SIG-M5 treated with dmso at 0.1 percent for 504 hours (cell line): Measurements from ENCODE around the gene TXNDC8.
"Not testable (repeated sequence)": the region's sequence is repeated elsewhere in the genome, so short reads cannot be mapped to it uniquely, and the experiment has no call there.

ENCODE experiments used
- DNase-seq: peaks from one replicate; lab custom pipeline; 2025; ENCODE audit not compliant: unreplicated experiment; lab: John Stamatoyannopoulos, UW

Gene TXNDC8

DNA sequence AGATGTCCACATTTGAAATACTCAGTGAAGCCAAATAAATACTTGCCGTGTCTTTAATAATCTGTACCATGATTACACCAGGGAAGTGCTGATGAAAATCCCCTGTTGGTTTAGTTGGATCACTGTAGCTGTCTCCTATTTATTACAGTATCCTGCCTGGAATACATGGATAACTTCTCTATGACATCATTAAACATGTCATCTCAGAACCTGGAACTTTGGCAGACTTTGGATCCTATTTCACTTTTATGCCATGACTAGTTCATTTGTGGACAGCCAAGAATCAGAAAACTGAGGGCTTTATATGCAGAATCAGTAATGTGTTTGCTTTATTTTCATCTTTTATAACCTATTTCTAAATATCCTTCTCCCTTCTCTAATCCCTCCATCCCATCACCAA lies at the start of gene TXNDC8:
Gene TXNDC8, minus strand, starts transcription at position 137 of the 400 bp plus-strand sequence.
- no peak for DNase-seq

- no peak for DNase-seq
Observed at GRCh38 chr9:110383491-110383890, 45.8 kb upstream of the TXNDC8 start.

GRCh38 chr9:110382731-110383130 lies 45.1 kb upstream of the TXNDC8 start:
- no peak for DNase-seq

GRCh38 chr9:110371411-110372007 lies 33.8 kb upstream of the TXNDC8 start:
- DNase-seq: no peak

GRCh38 chr9:110370315-110370714 lies 32.7 kb upstream of the TXNDC8 start:
- no peak for DNase-seq

DNA sequence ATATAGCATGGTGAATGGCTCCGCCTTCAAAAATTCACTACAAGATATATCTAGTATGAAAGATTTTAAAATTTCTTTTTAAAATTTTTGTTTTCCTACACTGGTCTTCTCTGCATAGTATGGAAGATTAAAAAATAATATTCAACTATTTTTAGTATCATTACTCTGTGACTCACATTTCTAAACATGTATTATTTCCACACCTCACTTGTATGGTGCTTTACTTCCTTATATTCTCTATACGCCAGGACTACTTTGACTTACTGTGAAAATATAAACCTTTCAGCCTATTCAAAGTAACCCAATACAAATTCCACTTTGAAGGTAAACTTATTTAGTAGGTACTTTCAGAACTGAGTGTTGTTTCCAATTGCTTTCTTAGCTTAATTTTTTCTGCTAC lies 26.8 kb upstream of the TXNDC8 start:
- no peak for DNase-seq

DNA sequence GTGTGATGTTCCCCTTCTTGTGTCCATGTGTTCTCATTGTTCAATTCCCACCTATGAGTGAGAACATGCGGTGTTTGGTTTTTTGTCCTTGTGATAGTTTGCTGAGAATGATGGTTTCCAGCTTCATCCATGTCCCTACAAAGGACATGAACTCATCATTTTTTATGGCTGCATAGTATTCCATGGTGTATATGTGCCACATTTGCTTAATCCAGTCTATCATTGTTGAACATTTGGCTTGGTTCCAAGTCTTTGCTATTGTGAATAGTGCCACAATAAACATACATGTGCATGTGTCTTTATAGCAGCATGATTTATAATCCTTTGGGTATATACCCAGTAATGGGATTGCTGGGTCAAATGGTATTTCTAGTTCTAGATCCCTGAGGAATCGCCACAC lies 21.3 kb upstream of the TXNDC8 start:
- DNase-seq: not testable (repeated sequence)

DNA sequence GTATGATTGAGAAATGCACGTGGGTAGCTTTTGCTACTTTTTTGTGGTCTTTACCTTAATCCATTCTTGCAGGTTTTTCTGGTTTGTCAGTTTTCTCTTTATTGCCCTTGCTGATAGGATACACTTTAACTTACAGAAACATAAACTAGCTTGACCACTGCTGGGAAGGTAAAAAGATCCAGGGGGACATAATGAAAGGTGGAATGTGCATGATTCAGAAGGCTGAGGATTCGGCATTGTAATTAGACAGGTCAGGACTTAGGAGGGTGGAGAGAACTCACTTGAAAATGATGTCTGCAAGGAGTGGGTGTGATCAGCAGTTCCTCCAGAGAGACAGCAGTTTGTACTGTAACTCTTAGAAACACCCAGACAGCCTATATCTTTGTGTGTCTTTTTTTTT lies 19.8 kb upstream of the TXNDC8 start:
- DNase-seq: no peak

DNA sequence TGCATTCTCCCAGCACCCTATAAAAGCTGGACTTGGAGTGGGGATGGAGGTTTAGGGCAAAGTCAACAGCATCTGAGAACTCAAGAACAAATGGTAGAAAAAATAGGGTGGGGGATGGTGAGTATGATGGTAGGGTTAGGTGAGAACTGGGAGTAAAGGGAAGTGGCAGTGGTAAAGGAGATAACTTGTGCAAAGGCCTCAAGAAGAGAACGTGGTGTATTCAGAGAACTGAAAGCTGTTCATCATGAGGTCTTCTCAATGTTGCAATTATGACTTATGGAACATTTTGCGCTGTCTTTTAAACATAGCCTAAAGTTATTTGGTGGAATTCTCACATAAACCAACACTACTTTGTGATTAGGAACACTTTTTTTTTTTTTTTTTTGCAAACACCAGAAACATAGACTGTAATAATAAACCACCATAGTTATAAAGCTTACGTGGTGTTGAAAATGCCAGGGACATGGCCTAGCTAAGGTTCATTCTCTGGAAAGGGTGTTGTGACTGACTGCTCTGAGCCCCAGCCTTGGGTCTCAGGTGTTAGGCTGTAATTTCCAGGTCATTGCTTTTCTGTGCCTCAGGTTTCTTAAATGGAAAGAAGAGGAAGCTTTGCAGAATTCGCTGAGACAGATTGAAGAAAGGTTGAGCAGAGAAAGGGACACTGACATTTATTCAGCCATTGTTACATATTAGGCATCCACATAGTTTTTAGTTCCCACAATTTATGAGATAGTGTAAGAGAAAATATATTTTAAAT lies 19.2 kb upstream of the TXNDC8 start:
- peak; percentile 26 for DNase-seq

DNA sequence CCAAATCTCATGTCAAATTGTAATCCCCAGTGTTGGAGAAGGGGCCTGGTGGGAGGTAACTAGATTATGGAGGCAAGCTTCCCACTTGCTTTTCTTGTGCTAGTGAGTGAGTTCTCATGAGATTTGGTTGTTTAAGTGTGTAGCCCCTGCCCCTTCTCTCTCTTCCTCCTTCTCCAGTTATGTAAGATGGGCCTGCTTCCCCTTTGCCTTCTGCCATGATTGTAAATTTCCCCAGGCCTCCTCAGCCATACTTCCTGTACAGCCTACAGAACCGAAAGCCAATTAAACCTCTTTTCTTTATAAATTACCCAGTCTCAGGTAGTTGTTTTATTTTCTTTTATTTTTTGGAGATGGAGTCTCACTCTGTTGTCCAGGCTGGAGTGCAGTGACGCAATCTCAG lies 18.2 kb upstream of the TXNDC8 start:
- no peak for DNase-seq

GRCh38 chr9:110351009-110351467 lies 13.4 kb upstream of the TXNDC8 start:
- DNase-seq: peak; percentile 6

- DNase-seq: no peak
Observed at GRCh38 chr9:110346325-110346724, 8.7 kb upstream of the TXNDC8 start.

DNA sequence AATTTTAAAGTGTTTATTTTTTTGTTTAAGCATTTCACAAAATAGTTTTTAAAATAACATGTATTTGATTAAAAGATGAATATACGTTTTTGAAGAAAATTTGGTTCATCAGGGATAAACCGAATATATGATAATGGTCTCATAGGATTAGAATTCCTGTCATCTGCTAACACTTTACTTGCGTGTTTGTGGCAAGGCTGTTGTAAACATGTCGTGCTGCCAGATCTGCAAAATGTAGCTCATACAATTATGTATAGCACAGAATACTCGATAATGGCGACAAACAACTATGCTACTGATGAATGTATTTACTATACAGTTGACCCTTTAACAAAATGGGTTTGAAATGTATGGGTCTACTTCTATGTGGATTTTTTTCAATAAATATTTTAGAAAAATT lies 7.2 kb upstream of the TXNDC8 start:
- DNase-seq: no peak

DNA sequence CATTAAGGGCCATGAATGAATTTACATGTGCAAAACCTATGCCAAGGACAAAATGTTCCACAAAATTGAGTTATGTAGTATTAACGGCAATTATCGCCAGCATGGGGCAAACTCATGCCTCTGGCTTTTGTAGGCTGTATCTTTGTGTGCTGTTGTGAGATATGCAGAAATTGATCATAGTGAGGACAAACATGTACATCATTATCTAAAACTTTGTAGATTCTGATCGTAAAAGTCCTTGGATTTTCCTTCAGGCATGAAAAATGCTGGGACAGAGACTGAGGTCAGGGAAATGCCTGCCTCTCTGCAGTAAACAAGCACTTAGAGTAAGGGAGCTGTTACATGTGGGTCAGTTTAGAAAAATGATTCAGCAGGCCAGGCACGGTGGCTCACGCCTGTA lies 5.9 kb upstream of the TXNDC8 start:
- DNase-seq: no peak

DNA sequence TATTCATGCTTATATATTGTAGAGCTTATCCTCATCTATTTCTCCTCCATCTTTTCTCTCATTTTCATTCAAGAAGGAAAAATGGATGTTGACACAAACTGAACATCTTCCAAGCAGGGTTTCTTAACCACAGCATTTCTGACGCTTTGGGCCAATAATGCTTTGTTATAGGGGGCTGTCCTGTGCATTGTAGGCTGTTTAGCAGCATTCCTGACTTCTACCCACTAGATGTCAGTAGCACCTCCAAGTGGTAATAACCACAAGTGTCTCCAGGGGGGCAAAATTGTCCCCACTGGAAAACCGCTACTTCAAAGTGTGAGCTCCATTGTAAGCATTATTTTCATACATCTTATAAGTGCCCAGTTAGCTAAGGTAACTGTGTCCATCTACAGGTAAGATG lies 2.6 kb upstream of the TXNDC8 start:
- no peak for DNase-seq

DNA sequence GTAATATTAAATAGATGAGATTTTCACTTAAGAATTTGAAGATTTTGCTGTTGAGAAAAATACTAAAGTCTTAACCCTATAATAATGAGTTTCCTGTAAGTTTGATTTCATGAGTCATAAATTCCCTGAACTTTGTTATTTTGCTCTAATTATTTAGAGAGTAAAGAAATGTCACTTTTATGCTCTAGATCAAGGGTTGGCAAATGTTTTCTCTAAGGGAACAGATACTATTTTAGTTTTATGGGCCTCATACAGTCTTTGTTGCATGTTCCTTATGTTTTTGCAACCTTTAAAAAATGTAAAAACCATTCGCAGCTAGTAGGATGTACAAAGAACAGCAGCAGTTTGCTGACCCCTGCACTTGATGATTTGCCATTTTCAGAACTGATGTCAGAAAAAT lies 480 bp upstream of the TXNDC8 start:
- no peak for DNase-seq

DNA sequence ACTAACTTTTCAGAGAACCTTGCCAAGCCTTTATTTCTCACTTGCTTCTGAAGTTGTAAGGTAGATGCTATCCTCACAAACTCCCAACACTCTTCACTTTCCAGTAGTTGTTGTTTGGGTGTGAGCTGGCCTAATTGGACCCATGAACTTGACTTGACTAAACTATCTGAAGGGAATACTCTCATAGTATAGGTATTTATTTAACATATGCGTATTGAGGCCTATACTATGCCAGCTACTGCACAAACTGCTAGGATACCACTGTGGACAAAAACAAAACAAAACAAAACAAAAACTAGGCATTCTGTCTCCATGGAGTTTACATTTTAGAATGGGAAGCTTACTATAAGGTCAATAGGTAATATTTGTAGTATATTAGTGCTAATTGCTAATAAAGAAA lies 1.3 kb downstream of the TXNDC8 start:
- DNase-seq: no peak

- no peak for DNase-seq
Observed at GRCh38 chr9:110334871-110335270, 2.8 kb downstream of the TXNDC8 start.

DNA sequence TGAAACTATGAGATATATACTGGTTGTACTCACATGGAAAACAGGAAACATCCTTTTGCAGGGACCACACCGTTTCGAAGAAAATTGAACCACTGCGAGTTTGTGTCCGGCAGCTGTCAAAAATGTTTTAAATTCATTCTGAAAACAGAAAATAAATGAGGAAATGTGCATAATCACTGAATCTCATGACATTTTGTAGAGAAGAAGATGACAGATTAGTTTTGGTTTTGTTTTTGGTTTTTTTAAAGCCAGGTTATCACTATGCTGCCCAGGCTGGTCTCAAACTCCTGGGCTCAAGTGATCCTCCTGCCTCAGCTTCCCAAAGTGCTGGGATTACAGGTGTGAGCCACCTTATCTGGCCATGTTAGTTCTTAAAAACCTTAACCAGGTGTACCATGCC lies 3.5 kb downstream of the TXNDC8 start:
- no peak for DNase-seq

- no peak for DNase-seq
Observed at GRCh38 chr9:110332766-110333165, 4.9 kb downstream of the TXNDC8 start.

GRCh38 chr9:110330484-110331105 lies 7.1 kb downstream of the TXNDC8 start:
- DNase-seq: no peak

DNA sequence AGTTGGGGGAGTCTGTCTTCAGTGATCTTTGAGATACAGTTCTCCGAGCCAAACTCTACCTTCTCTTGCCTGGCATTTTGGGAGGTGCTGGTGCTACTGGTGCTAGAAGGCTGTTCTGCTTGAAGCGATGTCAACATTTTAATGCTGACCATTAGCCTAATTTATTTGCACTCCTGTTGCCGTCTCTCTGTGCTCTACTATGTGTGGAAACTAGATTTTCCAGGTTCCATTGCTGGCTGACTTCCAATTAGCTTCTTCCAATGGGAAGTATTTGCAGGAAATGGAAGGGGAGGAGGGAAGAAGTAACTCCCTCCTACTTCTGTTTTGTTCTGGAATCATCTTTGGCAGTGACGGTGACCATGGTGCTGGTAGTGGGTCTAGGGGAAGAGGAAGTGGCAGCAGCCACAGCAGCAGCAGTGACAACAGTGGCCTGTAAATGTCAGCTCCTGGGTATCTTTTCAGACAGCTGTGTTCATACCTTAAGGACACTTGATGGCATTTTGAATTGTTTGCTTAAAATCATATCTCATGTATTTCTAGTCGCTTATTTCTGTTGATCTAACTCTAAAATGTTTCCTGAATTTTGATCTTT lies 7.9 kb downstream of the TXNDC8 start:
- DNase-seq: peak; percentile 1
